Measurements from ENCODE around the gene COBL. TPM values are rescaled to one million over a fixed set of nuclear protein-coding genes. Genes with fewer than 3 reads are reported as not detected.
A peak's percentile ranks its signal among the peaks of the same experiment; 100 is the strongest.
"Not testable (repeated sequence)": the region's sequence is repeated elsewhere in the genome, so short reads cannot be mapped to it uniquely, and the experiment has no call there.

The COBL gene
- total RNA-seq, 1 experiment from 2014 or later, result 8.6 TPM

GRCh38 chr7:51213618-51214017, 103.0 kb downstream of the COBL start:
- Histone ChIP-seq H3K9me2 (replicated peaks; ENCODE audit: low read length) (no peaks in the 10 kb centered on the region), H3K4me1 (ENCODE audit: insufficient read depth, low read length) (0 out of 2 replicates have a peak, but pooled peaks cover 8% of the 10 kb centered on the region), H2AFZ (ENCODE audit: low read length) (no peak overlapping the region), H4K20me1 (ENCODE audit: low read length) (no peaks in the 10 kb centered on the region), H3K27ac (ENCODE audit: low read length) (no peak overlapping the region), H3K9ac (ENCODE audit: low read length) (no peak overlapping the region), H3K4me2 (ENCODE audit: low read length) (no peak overlapping the region), H3K4me3 (ENCODE audit: low read length) (no peak overlapping the region), H3K27me3 (ENCODE audit: low read length) (no peaks in the 10 kb centered on the region), H3K36me3 (ENCODE audit: low read depth, low read length) (no peaks in the 10 kb centered on the region), H3K79me2 (ENCODE audit: low read length) (no peaks in the 10 kb centered on the region), H3F3A (ENCODE audit: low read length, unreplicated experiment) (no peaks in the 10 kb centered on the region), H3K9me3 (ENCODE audit: low read length) (no peaks in the 10 kb centered on the region)
- BruUV-seq (replicated peaks), result no TSS peak
- ChIA-PET CTCF (no interaction called here), POLR2A (ENCODE audit: unreplicated experiment) (no interaction called here)
- TF ChIP-seq EZH2 (IDR thresholded peaks at IDR 0.05; ENCODE audit: low read length, unreplicated experiment) (no peak), EZH2phosphoT487 (IDR thresholded peaks at IDR 0.05; ENCODE audit: borderline replicate concordance, low read length) (no peak)
- TF ChIP-seq, protein P1, sequence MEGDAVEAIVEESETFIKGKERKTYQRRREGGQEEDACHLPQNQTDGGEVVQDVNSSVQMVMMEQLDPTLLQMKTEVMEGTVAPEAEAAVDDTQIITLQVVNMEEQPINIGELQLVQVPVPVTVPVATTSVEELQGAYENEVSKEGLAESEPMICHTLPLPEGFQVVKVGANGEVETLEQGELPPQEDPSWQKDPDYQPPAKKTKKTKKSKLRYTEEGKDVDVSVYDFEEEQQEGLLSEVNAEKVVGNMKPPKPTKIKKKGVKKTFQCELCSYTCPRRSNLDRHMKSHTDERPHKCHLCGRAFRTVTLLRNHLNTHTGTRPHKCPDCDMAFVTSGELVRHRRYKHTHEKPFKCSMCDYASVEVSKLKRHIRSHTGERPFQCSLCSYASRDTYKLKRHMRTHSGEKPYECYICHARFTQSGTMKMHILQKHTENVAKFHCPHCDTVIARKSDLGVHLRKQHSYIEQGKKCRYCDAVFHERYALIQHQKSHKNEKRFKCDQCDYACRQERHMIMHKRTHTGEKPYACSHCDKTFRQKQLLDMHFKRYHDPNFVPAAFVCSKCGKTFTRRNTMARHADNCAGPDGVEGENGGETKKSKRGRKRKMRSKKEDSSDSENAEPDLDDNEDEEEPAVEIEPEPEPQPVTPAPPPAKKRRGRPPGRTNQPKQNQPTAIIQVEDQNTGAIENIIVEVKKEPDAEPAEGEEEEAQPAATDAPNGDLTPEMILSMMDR (conservative IDR thresholded peaks at IDR 0.05; ENCODE audit: low read depth, low read length), result no peak
- intact Hi-C loops (cut with micrococcal nuclease), result no loop called here
- DNase-seq (no peak), ATAC-seq (no peak)

- CTCF ChIA-PET, result no interaction called here
These were observed 105.8 kb downstream of the COBL start for GRCh38 chr7:51210766-51211165.

GRCh38 chr7:51209426-51209825, 107.2 kb downstream of the COBL start:
- H2AFZ ChIP-seq (ENCODE audit: low read length), result no peak overlapping the region
- ChIA-PET CTCF (no interaction called here), POLR2A (ENCODE audit: unreplicated experiment) (no interaction called here)
- H3K4me3 ChIP-seq (ENCODE audit: low read length), result no peak overlapping the region
- no peak for TF ChIP-seq EZH2 (IDR thresholded peaks at IDR 0.05; ENCODE audit: low read length, unreplicated experiment)
- TF ChIP-seq, protein P1 (conservative IDR thresholded peaks at IDR 0.05; ENCODE audit: low read depth, low read length), result no peak
- no peak for TF ChIP-seq EZH2phosphoT487 (IDR thresholded peaks at IDR 0.05; ENCODE audit: borderline replicate concordance, low read length)
- no peaks in the 10 kb centered on the region for H3F3A ChIP-seq (ENCODE audit: low read length, unreplicated experiment)
- no peaks in the 10 kb centered on the region for H3K9me3 ChIP-seq (ENCODE audit: low read length)
- H3K27ac ChIP-seq (ENCODE audit: low read length), result no peak overlapping the region
- no TSS peak for BruUV-seq (replicated peaks)
- H3K4me1 ChIP-seq (ENCODE audit: insufficient read depth, low read length), result 0 out of 2 replicates have a peak, but pooled peaks cover 8% of the 10 kb centered on the region
- no peaks in the 10 kb centered on the region for H3K9me2 ChIP-seq (replicated peaks; ENCODE audit: low read length)
- H3K9ac ChIP-seq (ENCODE audit: low read length), result no peak overlapping the region
- no peaks in the 10 kb centered on the region for H4K20me1 ChIP-seq (ENCODE audit: low read length)
- intact Hi-C loops (cut with micrococcal nuclease), result no loop called here
- ATAC-seq, result peak; percentile 61
- H3K27me3 ChIP-seq (ENCODE audit: low read length), result no peaks in the 10 kb centered on the region
- DNase-seq, result no peak
- H3K79me2 ChIP-seq (ENCODE audit: low read length), result no peaks in the 10 kb centered on the region
- no peak overlapping the region for H3K4me2 ChIP-seq (ENCODE audit: low read length)
- H3K36me3 ChIP-seq (ENCODE audit: low read depth, low read length), result no peaks in the 10 kb centered on the region

More at GRCh38 chr7:51210766-51211165, 105.8 kb downstream of the COBL start:
- no peak overlapping the region for H3K9ac ChIP-seq (ENCODE audit: low read length)
- H4K20me1 ChIP-seq (ENCODE audit: low read length), result no peaks in the 10 kb centered on the region
- H3K9me2 ChIP-seq (replicated peaks; ENCODE audit: low read length), result no peaks in the 10 kb centered on the region
- no TSS peak for BruUV-seq (replicated peaks)
- H3K27ac ChIP-seq (ENCODE audit: low read length), result no peak overlapping the region
- H3K4me1 ChIP-seq (ENCODE audit: insufficient read depth, low read length), result 0 out of 2 replicates have a peak, but pooled peaks cover 8% of the 10 kb centered on the region
- POLR2A ChIA-PET (ENCODE audit: unreplicated experiment), result no interaction called here
- intact Hi-C loops (cut with micrococcal nuclease), result no loop called here
- no peaks in the 10 kb centered on the region for H3K27me3 ChIP-seq (ENCODE audit: low read length)
- no peaks in the 10 kb centered on the region for H3K36me3 ChIP-seq (ENCODE audit: low read depth, low read length)
- no peak overlapping the region for H2AFZ ChIP-seq (ENCODE audit: low read length)
- no peaks in the 10 kb centered on the region for H3K9me3 ChIP-seq (ENCODE audit: low read length)
- TF ChIP-seq EZH2phosphoT487 (IDR thresholded peaks at IDR 0.05; ENCODE audit: borderline replicate concordance, low read length) (no peak), EZH2 (IDR thresholded peaks at IDR 0.05; ENCODE audit: low read length, unreplicated experiment) (no peak)
- TF ChIP-seq, protein P1 (conservative IDR thresholded peaks at IDR 0.05; ENCODE audit: low read depth, low read length), result no peak
- ATAC-seq (no peak), DNase-seq (no peak)
- no peak overlapping the region for H3K4me3 ChIP-seq (ENCODE audit: low read length)
- no peak overlapping the region for H3K4me2 ChIP-seq (ENCODE audit: low read length)
- H3F3A ChIP-seq (ENCODE audit: low read length, unreplicated experiment), result no peaks in the 10 kb centered on the region
- H3K79me2 ChIP-seq (ENCODE audit: low read length), result no peaks in the 10 kb centered on the region

DNA sequence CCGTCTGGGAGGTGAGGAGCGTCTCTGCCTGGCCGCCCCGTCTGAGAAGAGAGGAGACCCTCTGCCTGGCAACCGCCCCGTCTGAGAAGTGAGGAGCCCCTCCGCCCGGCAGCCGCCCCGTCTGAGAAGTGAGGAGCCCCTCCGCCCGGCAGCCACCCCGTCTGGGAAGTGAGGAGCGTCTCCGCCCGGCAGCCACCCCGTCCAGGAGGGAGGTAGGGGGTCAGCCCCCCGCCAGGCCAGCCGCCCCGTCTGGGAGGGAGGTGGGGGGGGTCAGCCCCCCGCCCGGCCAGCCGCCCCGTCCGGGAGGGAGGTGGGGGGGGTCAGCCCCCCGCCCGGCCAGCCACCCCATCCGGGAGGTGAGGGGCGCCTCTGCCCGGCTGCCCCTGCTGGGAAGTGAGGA, 108.5 kb downstream of the COBL start:
- H3K9me3 ChIP-seq (ENCODE audit: low read length); H3K4me3 ChIP-seq (ENCODE audit: low read length); BruUV-seq (replicated peaks); H2AFZ ChIP-seq (ENCODE audit: low read length); DNase-seq; H3K9ac ChIP-seq (ENCODE audit: low read length); ATAC-seq; intact Hi-C loops (cut with micrococcal nuclease); H3F3A ChIP-seq (ENCODE audit: low read length, unreplicated experiment); POLR2A ChIA-PET (ENCODE audit: unreplicated experiment); H3K27ac ChIP-seq (ENCODE audit: low read length); H3K36me3 ChIP-seq (ENCODE audit: low read depth, low read length); H3K27me3 ChIP-seq (ENCODE audit: low read length); H3K4me1 ChIP-seq (ENCODE audit: insufficient read depth, low read length); H3K9me2 ChIP-seq (replicated peaks; ENCODE audit: low read length); H4K20me1 ChIP-seq (ENCODE audit: low read length); H3K79me2 ChIP-seq (ENCODE audit: low read length); H3K4me2 ChIP-seq (ENCODE audit: low read length); CTCF ChIA-PET: not testable (repeated sequence)

All from PC-3 (cell line).